ENCODE data around the gene PIK3CG. TPM values are rescaled to one million over a fixed set of nuclear protein-coding genes. Genes with fewer than 3 reads are reported as not detected.
"Not testable (repeated sequence)": the region's sequence is repeated elsewhere in the genome, so short reads cannot be mapped to it uniquely, and the experiment has no call there.

Gene PIK3CG
- total RNA-seq, 4 donors from 2014 or later: 4.5 to 15.6 (median 7.3) TPM

DNA sequence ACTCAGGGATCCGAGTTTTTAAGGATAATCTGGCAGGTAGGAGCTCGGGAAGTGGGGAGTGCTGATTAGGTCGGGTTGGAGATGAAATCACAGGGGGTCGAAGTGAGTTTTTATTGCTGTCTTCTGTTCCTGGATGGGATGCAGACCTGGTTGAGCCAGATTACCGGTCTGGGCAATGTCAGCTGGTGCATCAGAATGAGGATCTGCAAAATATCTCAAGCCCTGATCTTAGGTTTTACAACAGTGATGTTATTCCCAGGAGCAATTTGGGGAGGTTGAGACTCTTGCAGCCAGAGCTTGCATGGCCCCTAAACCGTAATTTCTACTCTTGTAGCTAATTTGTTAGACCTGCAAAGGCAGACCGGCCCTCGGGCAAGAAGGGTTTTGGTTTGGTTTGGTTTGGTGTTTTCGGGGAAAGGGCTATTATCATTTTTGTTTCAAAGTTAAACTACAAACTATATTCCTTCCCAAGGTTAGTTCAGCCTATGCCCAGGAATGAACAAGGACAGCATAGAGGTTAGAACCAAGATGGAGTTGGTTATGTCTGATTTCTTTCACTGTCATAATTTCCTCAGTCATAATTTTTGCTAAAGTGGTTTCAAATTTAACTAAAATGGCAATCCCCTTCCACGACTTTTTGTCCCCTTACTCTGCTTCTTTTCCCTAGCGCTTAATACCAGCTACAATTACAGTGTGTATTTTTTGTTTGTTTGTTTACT, 20.6 kb upstream of the PIK3CG start:
- no peak for DNase-seq (ENCODE audit: low spot score)
- no peak for ATAC-seq (ENCODE audit: low FRiP score)
- TF ChIP-seq, protein P1, sequence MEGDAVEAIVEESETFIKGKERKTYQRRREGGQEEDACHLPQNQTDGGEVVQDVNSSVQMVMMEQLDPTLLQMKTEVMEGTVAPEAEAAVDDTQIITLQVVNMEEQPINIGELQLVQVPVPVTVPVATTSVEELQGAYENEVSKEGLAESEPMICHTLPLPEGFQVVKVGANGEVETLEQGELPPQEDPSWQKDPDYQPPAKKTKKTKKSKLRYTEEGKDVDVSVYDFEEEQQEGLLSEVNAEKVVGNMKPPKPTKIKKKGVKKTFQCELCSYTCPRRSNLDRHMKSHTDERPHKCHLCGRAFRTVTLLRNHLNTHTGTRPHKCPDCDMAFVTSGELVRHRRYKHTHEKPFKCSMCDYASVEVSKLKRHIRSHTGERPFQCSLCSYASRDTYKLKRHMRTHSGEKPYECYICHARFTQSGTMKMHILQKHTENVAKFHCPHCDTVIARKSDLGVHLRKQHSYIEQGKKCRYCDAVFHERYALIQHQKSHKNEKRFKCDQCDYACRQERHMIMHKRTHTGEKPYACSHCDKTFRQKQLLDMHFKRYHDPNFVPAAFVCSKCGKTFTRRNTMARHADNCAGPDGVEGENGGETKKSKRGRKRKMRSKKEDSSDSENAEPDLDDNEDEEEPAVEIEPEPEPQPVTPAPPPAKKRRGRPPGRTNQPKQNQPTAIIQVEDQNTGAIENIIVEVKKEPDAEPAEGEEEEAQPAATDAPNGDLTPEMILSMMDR (IDR thresholded peaks at IDR 0.05): no peak

GRCh38 chr7:106848049-106848448, 17.0 kb upstream of the PIK3CG start:
- DNase-seq (ENCODE audit: low spot score) (no peak), ATAC-seq (ENCODE audit: low FRiP score) (no peak)
- TF ChIP-seq, protein P1 (IDR thresholded peaks at IDR 0.05): no peak

GRCh38 chr7:106848851-106849442, 16.1 kb upstream of the PIK3CG start:
- no peak for ATAC-seq (ENCODE audit: low FRiP score)
- TF ChIP-seq, protein P1 (IDR thresholded peaks at IDR 0.05): no peak
- DNase-seq (ENCODE audit: low spot score): no peak

DNA sequence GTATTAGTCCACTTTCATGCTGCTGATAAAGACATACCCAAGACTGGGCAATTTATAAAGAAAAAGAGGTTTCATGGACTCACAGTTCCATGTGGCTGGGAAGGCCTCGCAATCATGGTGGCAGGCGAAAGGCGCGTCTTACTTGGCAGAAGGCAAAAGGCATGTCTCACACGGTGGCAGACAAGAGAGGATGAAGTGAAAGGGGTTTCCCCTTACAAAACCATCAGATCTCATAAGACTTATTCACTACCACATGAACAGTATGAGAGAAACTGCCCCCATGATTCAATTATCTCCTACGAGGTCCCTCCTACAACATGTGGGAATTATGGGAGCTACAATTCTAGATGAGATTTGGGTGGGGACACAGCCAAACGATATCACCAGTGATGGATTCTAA, 13.4 kb upstream of the PIK3CG start:
- DNase-seq (ENCODE audit: low spot score); ATAC-seq (ENCODE audit: low FRiP score): not testable (repeated sequence)

- DNase-seq (ENCODE audit: low spot score) (no peak), ATAC-seq (ENCODE audit: low FRiP score) (no peak)
- TF ChIP-seq, protein P1 (IDR thresholded peaks at IDR 0.05): no peak
Observed at GRCh38 chr7:106853250-106853908, 11.7 kb upstream of the PIK3CG start.

DNA sequence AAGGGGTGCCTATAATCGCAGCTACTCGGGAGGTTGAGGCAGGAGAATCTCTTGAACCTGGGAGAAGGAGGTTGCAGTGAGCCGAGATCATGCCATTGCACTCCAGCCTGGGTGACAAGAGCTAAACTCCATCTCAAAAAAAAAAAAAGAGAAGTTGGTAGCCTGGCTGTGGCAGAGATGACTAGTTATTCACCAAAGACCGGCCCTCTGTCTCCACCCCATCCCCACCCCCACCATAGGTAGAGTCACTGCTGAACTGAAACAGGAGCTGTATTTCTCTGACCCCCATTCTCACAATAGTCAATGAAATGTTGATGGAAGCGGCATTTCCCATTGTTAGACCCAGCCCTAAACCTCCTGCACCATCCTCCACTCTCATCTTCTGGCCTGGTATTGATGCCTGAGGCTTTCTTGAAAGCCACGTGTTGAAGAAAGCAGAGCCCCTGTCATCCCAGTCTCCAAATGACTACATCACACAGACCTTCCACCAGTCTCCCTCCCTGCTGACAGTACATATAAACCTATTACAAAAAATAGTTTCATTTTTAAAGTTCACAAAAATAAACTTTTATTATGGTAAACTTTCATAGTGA, 9.4 kb upstream of the PIK3CG start:
- ATAC-seq (ENCODE audit: low FRiP score) (no peak), DNase-seq (ENCODE audit: low spot score) (no peak)
- TF ChIP-seq, protein P1 (IDR thresholded peaks at IDR 0.05): no peak
